Measurements from ENCODE around the gene MYRF. TPM values are rescaled to one million over a fixed set of nuclear protein-coding genes. Genes with fewer than 3 reads are reported as not detected.

MYRF gene
- total and polyA plus RNA-seq, 2 of the 13 experiments (the other 11 are each of a cell fraction or from before 2014, with no cell fraction given): 10.2 to 25.9 TPM

DNA sequence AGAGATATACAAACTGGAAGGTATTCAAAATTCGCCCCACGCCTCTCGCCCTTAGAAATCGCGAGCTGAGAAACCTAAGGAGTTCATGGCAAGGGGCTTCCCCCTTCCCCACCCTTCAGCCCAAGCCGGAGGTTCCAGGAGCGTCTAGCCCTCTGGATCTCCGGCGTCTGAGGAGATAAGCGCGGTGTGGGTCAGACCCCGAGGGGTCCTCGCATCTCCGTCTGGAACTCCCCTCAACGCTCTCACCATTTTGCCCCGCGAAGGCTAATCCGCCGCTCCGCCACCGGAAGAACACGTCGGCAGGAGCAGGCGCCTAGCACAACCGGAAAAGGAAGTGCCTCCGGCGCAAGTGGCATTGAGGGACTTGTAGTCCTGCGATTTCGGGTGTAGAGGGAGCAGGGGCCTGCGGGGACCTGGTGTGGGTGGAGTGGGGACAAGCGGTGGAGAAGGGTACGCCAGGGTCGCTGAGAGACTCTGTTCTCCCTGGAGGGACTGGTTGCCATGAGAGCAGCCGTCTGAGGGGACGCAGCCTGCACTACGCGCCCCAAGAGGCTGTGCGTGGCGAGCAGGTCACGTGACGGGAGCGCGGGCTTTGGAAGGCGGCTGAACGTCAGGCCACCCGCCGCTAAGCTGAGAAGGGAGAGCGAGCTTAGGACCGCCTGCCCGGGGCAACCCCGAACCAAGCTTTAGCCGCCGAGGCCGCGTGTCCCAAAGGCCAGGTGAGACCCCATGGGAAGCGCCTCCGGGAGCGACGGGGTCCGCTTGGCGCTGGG lies 40.1 kb downstream of the MYRF start, which contains the start of the genes FEN1 and TMEM258 (continued):
- TF ChIP-seq ZNF33B (CRISPR knock-in tag; IDR thresholded peaks at IDR 0.05): no peak; the same call in 1 of the 2 replicates
- no peak for TF ChIP-seq ZNF879 (CRISPR knock-in tag; IDR thresholded peaks at IDR 0.05)
- no peak for TF ChIP-seq KDM1A (CRISPR knock-in tag; IDR thresholded peaks at IDR 0.05)
- no peak for TF ChIP-seq GTF2F1 (IDR thresholded peaks at IDR 0.05; ENCODE audit: low read length)
- TF ChIP-seq KAT2B (IDR thresholded peaks at IDR 0.05; ENCODE audit: borderline replicate concordance, low read depth, low read length): no peak
- TF ChIP-seq RAD51 (IDR thresholded peaks at IDR 0.05; ENCODE audit: borderline replicate concordance): peak; percentile 98
- TF ChIP-seq CCAR2 (optimal IDR thresholded peaks at IDR 0.05; ENCODE audit: low read depth, low read length): no peak
- TF ChIP-seq, protein P1, sequence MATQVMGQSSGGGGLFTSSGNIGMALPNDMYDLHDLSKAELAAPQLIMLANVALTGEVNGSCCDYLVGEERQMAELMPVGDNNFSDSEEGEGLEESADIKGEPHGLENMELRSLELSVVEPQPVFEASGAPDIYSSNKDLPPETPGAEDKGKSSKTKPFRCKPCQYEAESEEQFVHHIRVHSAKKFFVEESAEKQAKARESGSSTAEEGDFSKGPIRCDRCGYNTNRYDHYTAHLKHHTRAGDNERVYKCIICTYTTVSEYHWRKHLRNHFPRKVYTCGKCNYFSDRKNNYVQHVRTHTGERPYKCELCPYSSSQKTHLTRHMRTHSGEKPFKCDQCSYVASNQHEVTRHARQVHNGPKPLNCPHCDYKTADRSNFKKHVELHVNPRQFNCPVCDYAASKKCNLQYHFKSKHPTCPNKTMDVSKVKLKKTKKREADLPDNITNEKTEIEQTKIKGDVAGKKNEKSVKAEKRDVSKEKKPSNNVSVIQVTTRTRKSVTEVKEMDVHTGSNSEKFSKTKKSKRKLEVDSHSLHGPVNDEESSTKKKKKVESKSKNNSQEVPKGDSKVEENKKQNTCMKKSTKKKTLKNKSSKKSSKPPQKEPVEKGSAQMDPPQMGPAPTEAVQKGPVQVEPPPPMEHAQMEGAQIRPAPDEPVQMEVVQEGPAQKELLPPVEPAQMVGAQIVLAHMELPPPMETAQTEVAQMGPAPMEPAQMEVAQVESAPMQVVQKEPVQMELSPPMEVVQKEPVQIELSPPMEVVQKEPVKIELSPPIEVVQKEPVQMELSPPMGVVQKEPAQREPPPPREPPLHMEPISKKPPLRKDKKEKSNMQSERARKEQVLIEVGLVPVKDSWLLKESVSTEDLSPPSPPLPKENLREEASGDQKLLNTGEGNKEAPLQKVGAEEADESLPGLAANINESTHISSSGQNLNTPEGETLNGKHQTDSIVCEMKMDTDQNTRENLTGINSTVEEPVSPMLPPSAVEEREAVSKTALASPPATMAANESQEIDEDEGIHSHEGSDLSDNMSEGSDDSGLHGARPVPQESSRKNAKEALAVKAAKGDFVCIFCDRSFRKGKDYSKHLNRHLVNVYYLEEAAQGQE (IDR thresholded peaks at IDR 0.05; ENCODE audit: borderline replicate concordance in 1 of 2, low read depth in 1 of 2, low read length in 2 of 2): peak in 1 of 2 experiments; percentile 19; a peak in 1 of 4 replicates
- TF ChIP-seq ZNF230 (CRISPR knock-in tag; IDR thresholded peaks at IDR 0.05): peak; percentile 67; the same call in 1 of the 2 replicates
- TF ChIP-seq, protein P2, sequence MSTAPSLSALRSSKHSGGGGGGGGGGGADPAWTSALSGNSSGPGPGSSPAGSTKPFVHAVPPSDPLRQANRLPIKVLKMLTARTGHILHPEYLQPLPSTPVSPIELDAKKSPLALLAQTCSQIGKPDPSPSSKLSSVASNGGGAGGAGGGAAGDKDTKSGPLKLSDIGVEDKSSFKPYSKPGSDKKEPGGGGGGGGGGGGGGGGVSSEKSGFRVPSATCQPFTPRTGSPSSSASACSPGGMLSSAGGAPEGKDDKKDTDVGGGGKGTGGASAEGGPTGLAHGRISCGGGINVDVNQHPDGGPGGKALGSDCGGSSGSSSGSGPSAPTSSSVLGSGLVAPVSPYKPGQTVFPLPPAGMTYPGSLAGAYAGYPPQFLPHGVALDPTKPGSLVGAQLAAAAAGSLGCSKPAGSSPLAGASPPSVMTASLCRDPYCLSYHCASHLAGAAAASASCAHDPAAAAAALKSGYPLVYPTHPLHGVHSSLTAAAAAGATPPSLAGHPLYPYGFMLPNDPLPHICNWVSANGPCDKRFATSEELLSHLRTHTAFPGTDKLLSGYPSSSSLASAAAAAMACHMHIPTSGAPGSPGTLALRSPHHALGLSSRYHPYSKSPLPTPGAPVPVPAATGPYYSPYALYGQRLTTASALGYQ (CRISPR knock-in tag; IDR thresholded peaks at IDR 0.05): peak; percentile 56; the same call in 1 of the 2 replicates
- no peak for TF ChIP-seq MYNN (CRISPR knock-in tag; IDR thresholded peaks at IDR 0.05; ENCODE audit: low read depth)
- no peak for TF ChIP-seq NFE2 (CRISPR knock-in tag; IDR thresholded peaks at IDR 0.05)
- peak; percentile 39 for TF ChIP-seq ZNF792 (CRISPR knock-in tag; IDR thresholded peaks at IDR 0.05)
- peak; percentile 69; the same call in 1 of the 2 replicates for TF ChIP-seq CREB1 (IDR thresholded peaks at IDR 0.05)
- peak; percentile 86 for TF ChIP-seq CREB1 (CRISPR knock-in tag; IDR thresholded peaks at IDR 0.05)
- no peak for TF ChIP-seq ZNF678 (CRISPR knock-in tag; IDR thresholded peaks at IDR 0.05)
- TF ChIP-seq ZNF672 (CRISPR knock-in tag; IDR thresholded peaks at IDR 0.05): no peak
- no peak; the same call in 1 of the 2 replicates for TF ChIP-seq SALL1 (CRISPR knock-in tag; IDR thresholded peaks at IDR 0.05)
- TF ChIP-seq KLF12 (CRISPR knock-in tag; IDR thresholded peaks at IDR 0.05; ENCODE audit: borderline replicate concordance): 0 out of 2 replicates have a peak, but pooled peaks have one; percentile 52
- TF ChIP-seq RFX5 (IDR thresholded peaks at IDR 0.05; ENCODE audit: low read depth, low read length): no peak
- no peak for TF ChIP-seq ZNF180 (CRISPR knock-in tag; IDR thresholded peaks at IDR 0.05; ENCODE audit: borderline replicate concordance, low read depth)
- TF ChIP-seq, protein P3, sequence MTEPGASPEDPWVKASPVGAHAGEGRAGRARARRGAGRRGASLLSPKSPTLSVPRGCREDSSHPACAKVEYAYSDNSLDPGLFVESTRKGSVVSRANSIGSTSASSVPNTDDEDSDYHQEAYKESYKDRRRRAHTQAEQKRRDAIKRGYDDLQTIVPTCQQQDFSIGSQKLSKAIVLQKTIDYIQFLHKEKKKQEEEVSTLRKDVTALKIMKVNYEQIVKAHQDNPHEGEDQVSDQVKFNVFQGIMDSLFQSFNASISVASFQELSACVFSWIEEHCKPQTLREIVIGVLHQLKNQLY (CRISPR knock-in tag; IDR thresholded peaks at IDR 0.05): peak; percentile 41; the same call in 1 of the 2 replicates
- TF ChIP-seq HOXA9 (CRISPR knock-in tag; IDR thresholded peaks at IDR 0.05; ENCODE audit: borderline replicate concordance): no peak
- no peak for TF ChIP-seq AHR (CRISPR knock-in tag; IDR thresholded peaks at IDR 0.05)
- TF ChIP-seq, protein P4, sequence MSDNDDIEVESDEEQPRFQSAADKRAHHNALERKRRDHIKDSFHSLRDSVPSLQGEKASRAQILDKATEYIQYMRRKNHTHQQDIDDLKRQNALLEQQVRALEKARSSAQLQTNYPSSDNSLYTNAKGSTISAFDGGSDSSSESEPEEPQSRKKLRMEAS (IDR thresholded peaks at IDR 0.05): peak; percentile 86
- TF ChIP-seq RFX3 (CRISPR knock-in tag; IDR thresholded peaks at IDR 0.05): no peak
- no peak for TF ChIP-seq NBN (conservative IDR thresholded peaks at IDR 0.05)

Measured in HepG2 (cell line).